ENCODE measurements around the gene CHI3L1.

- TF ChIP-seq ATF3 (IDR thresholded peaks at IDR 0.05; ENCODE audit: borderline replicate concordance, extremely low read depth, low read depth, low read length) (no peak), CTCF (IDR thresholded peaks at IDR 0.05 in 2 of 3, conservative IDR thresholded peaks at IDR 0.05 in 1 of 3; ENCODE audit: control insufficient read depth in 2 of 3, extremely low read depth in 1 of 3, insufficient read depth in 1 of 3, low read depth in 3 of 3, low read length in 3 of 3) (no peak), ELK1 (IDR thresholded peaks at IDR 0.05; ENCODE audit: low read depth, low read length) (no peak), MXI1 (IDR thresholded peaks at IDR 0.05; ENCODE audit: low read depth, low read length) (no peak), NBN (IDR thresholded peaks at IDR 0.05) (no peak), POLR2A (IDR thresholded peaks at IDR 0.05; ENCODE audit: low read depth, low read length) (no peak), E2F8 (IDR thresholded peaks at IDR 0.05; ENCODE audit: low read depth, partially characterized antibody) (no peak), TAF1 (IDR thresholded peaks at IDR 0.05; ENCODE audit: borderline replicate concordance, low read depth, low read length) (no peak)
Observed at GRCh38 chr1:203200916-203201315, 14.4 kb upstream of the CHI3L1 start.

Data from GM12878 (cell line).